OCI-LY1 (cell line): ENCODE results near the gene ANKRD11.
A peak's percentile ranks its signal among the peaks of the same experiment; 100 is the strongest.
"Not testable (repeated sequence)": the region's sequence is repeated elsewhere in the genome, so short reads cannot be mapped to it uniquely, and the experiment has no call there.

Experiments used
- EZH2 ChIP-seq: fragments of 200-600 bp; sonication (generic), shearing (Covaris generic); IDR thresholded peaks from 2 replicates; pipeline ENCODE4 v1.8.0; 2017; ENCODE audit warnings: borderline replicate concordance, mixed run types, mild to moderate bottlenecking, antibody characterized with exemption, low read length, moderate library complexity, mixed read lengths
- TF ChIP-seq, protein P1 (sequence below): fragments of 200-600 bp; sonication (generic), shearing (Covaris generic); IDR thresholded peaks from 2 replicates; pipeline ENCODE4 v1.5.1; 2017; ENCODE audit warnings: mild to moderate bottlenecking, antibody characterized with exemption, low read length, moderate library complexity, mixed read lengths

DNA sequence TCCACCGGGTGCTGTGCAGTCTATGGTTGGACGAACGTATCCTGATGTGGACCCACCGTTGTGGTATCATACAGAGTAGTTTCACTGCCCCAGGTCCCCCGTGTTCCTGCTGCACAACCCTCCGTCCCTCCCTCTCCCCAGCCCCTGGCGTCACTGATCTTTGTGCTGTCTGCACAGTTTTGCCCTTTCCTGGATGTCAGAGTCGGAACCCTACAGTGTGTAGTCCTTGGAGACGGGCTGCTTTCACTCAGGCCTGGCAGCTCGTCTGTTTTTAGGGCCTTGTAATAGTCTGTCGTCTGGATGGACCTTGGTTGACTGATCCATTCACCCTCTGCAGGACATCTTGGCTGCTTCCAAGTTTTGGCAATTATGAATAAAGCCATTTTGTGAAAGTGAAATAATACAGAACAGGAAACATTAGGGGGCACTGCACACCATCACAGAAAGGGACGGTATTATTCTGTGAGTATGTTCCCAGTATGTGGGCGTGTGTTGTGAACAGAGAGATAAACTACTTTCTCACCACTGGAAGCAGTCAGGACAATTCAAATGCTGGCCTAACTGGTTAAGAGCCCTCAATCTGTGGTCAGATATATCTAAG, 156.9 kb downstream of the ANKRD11 start:
- not testable (repeated sequence) for TF ChIP-seq EZH2
- TF ChIP-seq, protein P1, sequence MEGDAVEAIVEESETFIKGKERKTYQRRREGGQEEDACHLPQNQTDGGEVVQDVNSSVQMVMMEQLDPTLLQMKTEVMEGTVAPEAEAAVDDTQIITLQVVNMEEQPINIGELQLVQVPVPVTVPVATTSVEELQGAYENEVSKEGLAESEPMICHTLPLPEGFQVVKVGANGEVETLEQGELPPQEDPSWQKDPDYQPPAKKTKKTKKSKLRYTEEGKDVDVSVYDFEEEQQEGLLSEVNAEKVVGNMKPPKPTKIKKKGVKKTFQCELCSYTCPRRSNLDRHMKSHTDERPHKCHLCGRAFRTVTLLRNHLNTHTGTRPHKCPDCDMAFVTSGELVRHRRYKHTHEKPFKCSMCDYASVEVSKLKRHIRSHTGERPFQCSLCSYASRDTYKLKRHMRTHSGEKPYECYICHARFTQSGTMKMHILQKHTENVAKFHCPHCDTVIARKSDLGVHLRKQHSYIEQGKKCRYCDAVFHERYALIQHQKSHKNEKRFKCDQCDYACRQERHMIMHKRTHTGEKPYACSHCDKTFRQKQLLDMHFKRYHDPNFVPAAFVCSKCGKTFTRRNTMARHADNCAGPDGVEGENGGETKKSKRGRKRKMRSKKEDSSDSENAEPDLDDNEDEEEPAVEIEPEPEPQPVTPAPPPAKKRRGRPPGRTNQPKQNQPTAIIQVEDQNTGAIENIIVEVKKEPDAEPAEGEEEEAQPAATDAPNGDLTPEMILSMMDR, result peak; percentile 71
